Subcutaneous adipose tissue (tissue), 4 donors: ENCODE results near the gene MTURN. TPM values are rescaled to one million over a fixed set of nuclear protein-coding genes. Genes with fewer than 3 reads are reported as not detected.

Experiments used
- small RNA-seq: library from RNA; depleted of rRNA; stranded (forward); fragments of <200 nt; gene quantifications from one replicate; pipeline ENCODE3, GENCODE V24; 2016
- total RNA-seq, 4 donors: library from RNA; depleted of rRNA; stranded (reverse); fragments of >200 nt; gene quantifications; one replicate each; pipeline ENCODE4 v1.1.0, GENCODE V29; 2016
- TF ChIP-seq, protein P1 (sequence below): fragments of 450-650 bp; IDR thresholded peaks from one replicate; pipeline ENCODE4 v1.5.1; 2016; ENCODE audit warnings: low read depth, mild to moderate bottlenecking, control low read depth, antibody characterized with exemption, moderate library complexity

Gene MTURN
- total RNA-seq, 4 donors from 2014 or later: 158 to 422 (median 252) TPM

DNA sequence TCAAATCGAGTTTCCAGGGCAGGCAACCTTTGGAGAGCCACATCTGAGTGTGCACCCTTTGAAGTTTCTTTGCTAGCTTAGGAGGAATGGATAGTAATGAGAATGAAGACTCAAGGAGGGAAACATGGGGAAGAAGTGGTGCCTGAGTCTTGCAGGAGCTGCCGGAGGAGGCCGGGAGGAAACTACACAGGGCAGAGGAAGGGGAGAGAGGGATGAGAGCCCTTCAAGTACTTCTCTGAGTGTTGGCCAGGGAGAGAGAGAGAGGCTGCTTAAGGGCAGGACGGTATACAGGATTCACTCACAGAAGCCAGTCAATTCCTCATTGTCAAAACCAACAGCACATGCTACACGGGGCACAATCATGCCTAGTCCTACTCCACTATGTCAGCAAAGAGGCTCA lies 75.2 kb downstream of the MTURN start:
- TF ChIP-seq, protein P1, sequence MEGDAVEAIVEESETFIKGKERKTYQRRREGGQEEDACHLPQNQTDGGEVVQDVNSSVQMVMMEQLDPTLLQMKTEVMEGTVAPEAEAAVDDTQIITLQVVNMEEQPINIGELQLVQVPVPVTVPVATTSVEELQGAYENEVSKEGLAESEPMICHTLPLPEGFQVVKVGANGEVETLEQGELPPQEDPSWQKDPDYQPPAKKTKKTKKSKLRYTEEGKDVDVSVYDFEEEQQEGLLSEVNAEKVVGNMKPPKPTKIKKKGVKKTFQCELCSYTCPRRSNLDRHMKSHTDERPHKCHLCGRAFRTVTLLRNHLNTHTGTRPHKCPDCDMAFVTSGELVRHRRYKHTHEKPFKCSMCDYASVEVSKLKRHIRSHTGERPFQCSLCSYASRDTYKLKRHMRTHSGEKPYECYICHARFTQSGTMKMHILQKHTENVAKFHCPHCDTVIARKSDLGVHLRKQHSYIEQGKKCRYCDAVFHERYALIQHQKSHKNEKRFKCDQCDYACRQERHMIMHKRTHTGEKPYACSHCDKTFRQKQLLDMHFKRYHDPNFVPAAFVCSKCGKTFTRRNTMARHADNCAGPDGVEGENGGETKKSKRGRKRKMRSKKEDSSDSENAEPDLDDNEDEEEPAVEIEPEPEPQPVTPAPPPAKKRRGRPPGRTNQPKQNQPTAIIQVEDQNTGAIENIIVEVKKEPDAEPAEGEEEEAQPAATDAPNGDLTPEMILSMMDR: no peak

Small RNAs within 50 kb of the gene (small RNA-seq; reads per million reads assigned to genes)
- gene RPS27P16: not detected

Other genes with a start within 250 kb of the MTURN start
- gene SCRN1, start 145.2 kb upstream of the MTURN start, total RNA-seq: 10 to 100 TPM; 18.8 to 37.4 (median 32.4) TPM
- 10 to 100 TPM in 1 of 4 donors, 1 to 10 TPM in 3; 4.0 to 12.9 (median 7.9) TPM for gene FKBP14, start 108.3 kb upstream of the MTURN start, total RNA-seq
- 10 to 100 TPM in 1 of 4 donors, 1 to 10 TPM in 3; 7.8 to 13.9 (median 8.6) TPM for gene PLEKHA8, start 106.6 kb upstream of the MTURN start, total RNA-seq
- 10 to 100 TPM; 19.2 to 23.8 (median 21.3) TPM for gene ZNRF2, start 149.6 kb downstream of the MTURN start, total RNA-seq